Fibroblast of peridontal ligament (primary cell): ENCODE data around the gene CDH26.

Experiments used
- DNase-seq: peaks from one replicate; pipeline ENCODE4 v3.0.0-alpha.2; 2010; ENCODE audit errors: extremely low read depth

CDH26 gene

GRCh38 chr20:59985164-59985563 lies 26.9 kb downstream of the CDH26 start:
- no peak for DNase-seq

GRCh38 chr20:59985864-59986263 lies 27.6 kb downstream of the CDH26 start:
- no peak for DNase-seq

- DNase-seq = no peak
Observed at GRCh38 chr20:59987135-59987534, 28.9 kb downstream of the CDH26 start.

- no peak for DNase-seq
Observed at GRCh38 chr20:59988141-59988540, 29.9 kb downstream of the CDH26 start.

GRCh38 chr20:59992526-59993084 lies 34.4 kb downstream of the CDH26 start:
- no peak for DNase-seq

GRCh38 chr20:59993736-59994430 lies 35.7 kb downstream of the CDH26 start:
- no peak for DNase-seq

- no peak for DNase-seq
Observed at GRCh38 chr20:59994697-59995122, 36.5 kb downstream of the CDH26 start.

GRCh38 chr20:59996108-59996507 lies 37.9 kb downstream of the CDH26 start:
- DNase-seq = no peak

GRCh38 chr20:59997896-59998295 lies 39.7 kb downstream of the CDH26 start:
- no peak for DNase-seq

GRCh38 chr20:59999502-59999901 lies 41.3 kb downstream of the CDH26 start:
- DNase-seq = no peak

GRCh38 chr20:60000271-60001042 lies 42.2 kb downstream of the CDH26 start:
- DNase-seq = no peak

- DNase-seq = no peak
Observed at GRCh38 chr20:60001108-60001507, 42.9 kb downstream of the CDH26 start.

- DNase-seq = no peak
Observed at GRCh38 chr20:60003776-60004175, 45.6 kb downstream of the CDH26 start.

GRCh38 chr20:60006261-60006660 lies 48.0 kb downstream of the CDH26 start:
- DNase-seq = no peak

GRCh38 chr20:60007464-60007863 lies 49.2 kb downstream of the CDH26 start:
- DNase-seq = no peak

GRCh38 chr20:60008130-60008808 lies 50.0 kb downstream of the CDH26 start:
- no peak for DNase-seq

GRCh38 chr20:60009318-60009717 lies 51.1 kb downstream of the CDH26 start:
- no peak for DNase-seq

- no peak for DNase-seq
Observed at GRCh38 chr20:60009826-60010616, 51.8 kb downstream of the CDH26 start.

GRCh38 chr20:60010689-60011458 lies 52.7 kb downstream of the CDH26 start:
- DNase-seq = no peak
